Measurements from ENCODE around the gene KDM4B. TPM values are rescaled to one million over a fixed set of nuclear protein-coding genes. Genes with fewer than 3 reads are reported as not detected.

The KDM4B gene
- total and polyA plus RNA-seq, 10 of the 15 experiments (the other 5 are each of a cell fraction or from before 2014, with no cell fraction given): 0.47 to 49.6 (median 16.2) TPM

GRCh38 chr19:5095568-5095850 is 126.6 kb downstream of the KDM4B start:
- BruUV-seq (replicated peaks): no TSS peak
- in situ Hi-C loops (cut with MboI): no loop called here
- H3K79me2 ChIP-seq (ENCODE audit: control insufficient read depth, insufficient read depth, low read length): no peaks in the 10 kb centered on the region
- H3K9me3 ChIP-seq (replicated peaks; ENCODE audit: control insufficient read depth, insufficient read depth, low read length): peaks cover 27% of the 10 kb centered on the region; the same call in 2 of the 3 replicates
- DNase-seq (ENCODE audit: low read depth, low spot score) (no peak), ATAC-seq (no peak), FAIRE-seq (no peak)
- ChIA-PET POLR2A (no interaction called here), RAD21 (ENCODE audit: unreplicated experiment) (no interaction called here), CTCF (no interaction called here), SMC1A (ENCODE audit: uncharacterized antibody, unreplicated experiment) (no interaction called here)
- H3K27me3 ChIP-seq (replicated peaks in 1 of 2; ENCODE audit: control insufficient read depth in 2 of 2, insufficient read depth in 2 of 2, low read length in 1 of 2): no peaks in the 10 kb centered on the region
- intact Hi-C loops (cut with micrococcal nuclease; ENCODE audit: unreplicated experiment): no loop called here
- peaks cover 0 to 6% of the 10 kb centered on the region in 2 experiments; a peak in 3 of 4 replicates for H3K36me3 ChIP-seq (ENCODE audit: control insufficient read depth in 2 of 2, insufficient read depth in 2 of 2, low read length in 1 of 2)
- WGBS (ENCODE audit: insufficient coverage, insufficient replicate concordance, low lambda C conversion rate, missing lambda C conversion rate): 100% methylated on average over 7 of the region's 7 CpGs
- H3K4me1 ChIP-seq (ENCODE audit: control insufficient read depth, insufficient read depth, low read length): no peaks in the 10 kb centered on the region
- no peak overlapping the region for H3K4me3 ChIP-seq
- TF ChIP-seq POLR2AphosphoS5 (IDR thresholded peaks at IDR 0.05; ENCODE audit: low read length): no peak
- no peak for TF ChIP-seq SKIL (IDR thresholded peaks at IDR 0.05; ENCODE audit: low read depth, poor library complexity, severe bottlenecking)
- TF ChIP-seq MXI1 (IDR thresholded peaks at IDR 0.05; ENCODE audit: low read depth, low read length): no peak
- no peak for TF ChIP-seq ZNF687 (IDR thresholded peaks at IDR 0.05)
- no peak for TF ChIP-seq EZH2 (IDR thresholded peaks at IDR 0.05; ENCODE audit: borderline replicate concordance, control insufficient read depth, low read depth, low read length)
- no peak for TF ChIP-seq BCL3 (IDR thresholded peaks at IDR 0.05; ENCODE audit: borderline replicate concordance, insufficient read depth, low read depth, low read length, poor library complexity, severe bottlenecking)
- no peak for TF ChIP-seq SPI1 (IDR thresholded peaks at IDR 0.05; ENCODE audit: borderline replicate concordance, insufficient read depth, low read depth, low read length)
- no peak for TF ChIP-seq USF2 (IDR thresholded peaks at IDR 0.05; ENCODE audit: borderline replicate concordance, low read depth, low read length)
- TF ChIP-seq MTA3 (IDR thresholded peaks at IDR 0.05; ENCODE audit: borderline replicate concordance, low read length): no peak
- TF ChIP-seq RAD51 (IDR thresholded peaks at IDR 0.05): no peak
- no peak for TF ChIP-seq ELK1 (IDR thresholded peaks at IDR 0.05; ENCODE audit: low read depth, low read length)
- no peak for TF ChIP-seq JUNB (IDR thresholded peaks at IDR 0.05)
- no peak for TF ChIP-seq ZNF24 (IDR thresholded peaks at IDR 0.05)
- no peak for TF ChIP-seq EED (IDR thresholded peaks at IDR 0.05; ENCODE audit: low read depth)
- TF ChIP-seq SREBF1 (IDR thresholded peaks at IDR 0.05; ENCODE audit: low read length): no peak
- TF ChIP-seq CHD4 (IDR thresholded peaks at IDR 0.05): no peak
- H3K4me2 ChIP-seq (ENCODE audit: control insufficient read depth, insufficient read depth): no peak overlapping the region
- H3K9ac ChIP-seq (ENCODE audit: control insufficient read depth, insufficient read depth, low read length): no peak overlapping the region
- H3K27ac ChIP-seq (ENCODE audit: control insufficient read depth, insufficient read depth): no peak overlapping the region
- H2AFZ ChIP-seq (ENCODE audit: control insufficient read depth, low read depth, low read length): no peak overlapping the region
- no peaks in the 10 kb centered on the region for H4K20me1 ChIP-seq (ENCODE audit: control insufficient read depth, insufficient read depth)

Measured in GM12878 (cell line).